ENCODE results near the gene LHX6. TPM values are rescaled to one million over a fixed set of nuclear protein-coding genes. Genes with fewer than 3 reads are reported as not detected.

Gene LHX6
- total and polyA plus RNA-seq, 2 of the 8 experiments (the other 6 are each of a cell fraction or from before 2014, with no cell fraction given) = 0.92 to 1.2 TPM

DNA sequence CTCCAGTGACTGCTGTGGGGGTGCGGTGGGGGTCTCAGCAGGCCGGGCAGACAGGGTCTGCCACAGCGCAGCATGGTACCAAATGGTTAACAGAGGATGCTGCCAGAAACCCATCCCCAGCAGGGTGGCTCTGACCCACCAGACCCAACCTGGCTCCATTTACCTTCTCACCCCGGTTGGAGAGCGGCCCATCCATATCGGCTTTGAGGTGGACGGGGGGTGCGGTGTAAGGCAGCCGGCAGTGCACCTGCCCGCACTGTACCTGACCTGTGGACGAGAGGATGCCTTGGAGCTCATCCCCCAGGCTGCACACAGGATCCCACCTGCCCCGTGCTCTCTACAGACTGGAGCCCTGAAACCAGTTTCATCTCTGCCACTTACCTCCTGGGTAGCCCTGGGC is 19.3 kb downstream of the LHX6 start (continued):
- TF ChIP-seq, protein P1, sequence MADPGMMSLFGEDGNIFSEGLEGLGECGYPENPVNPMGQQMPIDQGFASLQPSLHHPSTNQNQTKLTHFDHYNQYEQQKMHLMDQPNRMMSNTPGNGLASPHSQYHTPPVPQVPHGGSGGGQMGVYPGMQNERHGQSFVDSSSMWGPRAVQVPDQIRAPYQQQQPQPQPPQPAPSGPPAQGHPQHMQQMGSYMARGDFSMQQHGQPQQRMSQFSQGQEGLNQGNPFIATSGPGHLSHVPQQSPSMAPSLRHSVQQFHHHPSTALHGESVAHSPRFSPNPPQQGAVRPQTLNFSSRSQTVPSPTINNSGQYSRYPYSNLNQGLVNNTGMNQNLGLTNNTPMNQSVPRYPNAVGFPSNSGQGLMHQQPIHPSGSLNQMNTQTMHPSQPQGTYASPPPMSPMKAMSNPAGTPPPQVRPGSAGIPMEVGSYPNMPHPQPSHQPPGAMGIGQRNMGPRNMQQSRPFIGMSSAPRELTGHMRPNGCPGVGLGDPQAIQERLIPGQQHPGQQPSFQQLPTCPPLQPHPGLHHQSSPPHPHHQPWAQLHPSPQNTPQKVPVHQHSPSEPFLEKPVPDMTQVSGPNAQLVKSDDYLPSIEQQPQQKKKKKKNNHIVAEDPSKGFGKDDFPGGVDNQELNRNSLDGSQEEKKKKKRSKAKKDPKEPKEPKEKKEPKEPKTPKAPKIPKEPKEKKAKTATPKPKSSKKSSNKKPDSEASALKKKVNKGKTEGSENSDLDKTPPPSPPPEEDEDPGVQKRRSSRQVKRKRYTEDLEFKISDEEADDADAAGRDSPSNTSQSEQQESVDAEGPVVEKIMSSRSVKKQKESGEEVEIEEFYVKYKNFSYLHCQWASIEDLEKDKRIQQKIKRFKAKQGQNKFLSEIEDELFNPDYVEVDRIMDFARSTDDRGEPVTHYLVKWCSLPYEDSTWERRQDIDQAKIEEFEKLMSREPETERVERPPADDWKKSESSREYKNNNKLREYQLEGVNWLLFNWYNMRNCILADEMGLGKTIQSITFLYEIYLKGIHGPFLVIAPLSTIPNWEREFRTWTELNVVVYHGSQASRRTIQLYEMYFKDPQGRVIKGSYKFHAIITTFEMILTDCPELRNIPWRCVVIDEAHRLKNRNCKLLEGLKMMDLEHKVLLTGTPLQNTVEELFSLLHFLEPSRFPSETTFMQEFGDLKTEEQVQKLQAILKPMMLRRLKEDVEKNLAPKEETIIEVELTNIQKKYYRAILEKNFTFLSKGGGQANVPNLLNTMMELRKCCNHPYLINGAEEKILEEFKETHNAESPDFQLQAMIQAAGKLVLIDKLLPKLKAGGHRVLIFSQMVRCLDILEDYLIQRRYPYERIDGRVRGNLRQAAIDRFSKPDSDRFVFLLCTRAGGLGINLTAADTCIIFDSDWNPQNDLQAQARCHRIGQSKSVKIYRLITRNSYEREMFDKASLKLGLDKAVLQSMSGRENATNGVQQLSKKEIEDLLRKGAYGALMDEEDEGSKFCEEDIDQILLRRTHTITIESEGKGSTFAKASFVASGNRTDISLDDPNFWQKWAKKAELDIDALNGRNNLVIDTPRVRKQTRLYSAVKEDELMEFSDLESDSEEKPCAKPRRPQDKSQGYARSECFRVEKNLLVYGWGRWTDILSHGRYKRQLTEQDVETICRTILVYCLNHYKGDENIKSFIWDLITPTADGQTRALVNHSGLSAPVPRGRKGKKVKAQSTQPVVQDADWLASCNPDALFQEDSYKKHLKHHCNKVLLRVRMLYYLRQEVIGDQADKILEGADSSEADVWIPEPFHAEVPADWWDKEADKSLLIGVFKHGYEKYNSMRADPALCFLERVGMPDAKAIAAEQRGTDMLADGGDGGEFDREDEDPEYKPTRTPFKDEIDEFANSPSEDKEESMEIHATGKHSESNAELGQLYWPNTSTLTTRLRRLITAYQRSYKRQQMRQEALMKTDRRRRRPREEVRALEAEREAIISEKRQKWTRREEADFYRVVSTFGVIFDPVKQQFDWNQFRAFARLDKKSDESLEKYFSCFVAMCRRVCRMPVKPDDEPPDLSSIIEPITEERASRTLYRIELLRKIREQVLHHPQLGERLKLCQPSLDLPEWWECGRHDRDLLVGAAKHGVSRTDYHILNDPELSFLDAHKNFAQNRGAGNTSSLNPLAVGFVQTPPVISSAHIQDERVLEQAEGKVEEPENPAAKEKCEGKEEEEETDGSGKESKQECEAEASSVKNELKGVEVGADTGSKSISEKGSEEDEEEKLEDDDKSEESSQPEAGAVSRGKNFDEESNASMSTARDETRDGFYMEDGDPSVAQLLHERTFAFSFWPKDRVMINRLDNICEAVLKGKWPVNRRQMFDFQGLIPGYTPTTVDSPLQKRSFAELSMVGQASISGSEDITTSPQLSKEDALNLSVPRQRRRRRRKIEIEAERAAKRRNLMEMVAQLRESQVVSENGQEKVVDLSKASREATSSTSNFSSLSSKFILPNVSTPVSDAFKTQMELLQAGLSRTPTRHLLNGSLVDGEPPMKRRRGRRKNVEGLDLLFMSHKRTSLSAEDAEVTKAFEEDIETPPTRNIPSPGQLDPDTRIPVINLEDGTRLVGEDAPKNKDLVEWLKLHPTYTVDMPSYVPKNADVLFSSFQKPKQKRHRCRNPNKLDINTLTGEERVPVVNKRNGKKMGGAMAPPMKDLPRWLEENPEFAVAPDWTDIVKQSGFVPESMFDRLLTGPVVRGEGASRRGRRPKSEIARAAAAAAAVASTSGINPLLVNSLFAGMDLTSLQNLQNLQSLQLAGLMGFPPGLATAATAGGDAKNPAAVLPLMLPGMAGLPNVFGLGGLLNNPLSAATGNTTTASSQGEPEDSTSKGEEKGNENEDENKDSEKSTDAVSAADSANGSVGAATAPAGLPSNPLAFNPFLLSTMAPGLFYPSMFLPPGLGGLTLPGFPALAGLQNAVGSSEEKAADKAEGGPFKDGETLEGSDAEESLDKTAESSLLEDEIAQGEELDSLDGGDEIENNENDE (IDR thresholded peaks at IDR 0.05; ENCODE audit: insufficient replicate concordance, low read length) = no peak
- TF ChIP-seq EGR1 (IDR thresholded peaks at IDR 0.05; ENCODE audit: borderline replicate concordance, low read depth, low read length) = no peak
- no peak for TF ChIP-seq KDM5A (IDR thresholded peaks at IDR 0.05; ENCODE audit: low read length)
- TF ChIP-seq NANOG (IDR thresholded peaks at IDR 0.05; ENCODE audit: insufficient read depth, low read depth, low read length, poor library complexity, severe bottlenecking) = no peak
- TF ChIP-seq CEBPB (IDR thresholded peaks at IDR 0.05; ENCODE audit: low read depth, low read length) = no peak
- no peak for TF ChIP-seq CBX8 (IDR thresholded peaks at IDR 0.05; ENCODE audit: borderline replicate concordance, low read depth, low read length)
- no peak for TF ChIP-seq SIX5 (IDR thresholded peaks at IDR 0.05; ENCODE audit: low read depth, low read length)
